Renal pelvis (tissue), 3 donors: ENCODE results near the gene RRAS. TPM values are rescaled to one million over a fixed set of nuclear protein-coding genes. Genes with fewer than 3 reads are reported as not detected.

ENCODE experiments used
- polyA plus RNA-seq, 3 donors: library from polyadenylated mRNA; unstranded; fragments of 120-200 nt; gene quantifications; one replicate each; pipeline ENCODE4 v1.2.1, GENCODE V29; 2013; ENCODE audit not compliant: insufficient read length in 3 of 3

RRAS gene
- polyA plus RNA-seq, 3 donors: 25.8 to 31.9 (median 31.6) TPM

Other genes with a start within 250 kb of the RRAS start
- not detected for gene PTH2, start 216.7 kb downstream of the RRAS start, polyA plus RNA-seq
- not detected for gene GFY, start 214.8 kb downstream of the RRAS start, polyA plus RNA-seq
- under 1 TPM; 0.28 to 0.62 (median 0.55) TPM for gene SLC17A7, start 198.6 kb downstream of the RRAS start, polyA plus RNA-seq
- 100 to 1,000 TPM in 1 of 3 donors, 10 to 100 TPM in 2; 92.0 to 101 (median 99.4) TPM for gene PIH1D1, start 188.3 kb downstream of the RRAS start, polyA plus RNA-seq
- gene ALDH16A1, start 186.9 kb downstream of the RRAS start, polyA plus RNA-seq: 10 to 100 TPM; 19.2 to 33.0 (median 26.3) TPM
- gene FLT3LG, start 165.9 kb downstream of the RRAS start, polyA plus RNA-seq: 1 to 10 TPM; 3.1 to 5.1 (median 5.1) TPM
- gene RPL13A, start 152.5 kb downstream of the RRAS start, polyA plus RNA-seq: 1,000 to 10,000 TPM; 2,758 to 3,345 (median 3,013) TPM
- gene RPS11, start 143.7 kb downstream of the RRAS start, polyA plus RNA-seq: 1,000 to 10,000 TPM; 2,501 to 3,013 (median 2,811) TPM
- 100 to 1,000 TPM; 291 to 328 (median 294) TPM for gene FCGRT, start 127.5 kb downstream of the RRAS start, polyA plus RNA-seq
- gene RCN3, start 112.1 kb downstream of the RRAS start, polyA plus RNA-seq: 10 to 100 TPM; 21.3 to 22.4 (median 21.7) TPM
- gene NOSIP, start 59.6 kb downstream of the RRAS start, polyA plus RNA-seq: 10 to 100 TPM; 69.3 to 81.1 (median 79.5) TPM
- 1 to 10 TPM; 6.5 to 8.2 (median 7.7) TPM for gene PRRG2, start 58.8 kb downstream of the RRAS start, polyA plus RNA-seq
- 10 to 100 TPM; 24.2 to 34.2 (median 29.2) TPM for gene PRR12, start 49.0 kb downstream of the RRAS start, polyA plus RNA-seq
- gene SCAF1, start 2.1 kb upstream of the RRAS start, polyA plus RNA-seq: 10 to 100 TPM; 36.6 to 45.7 (median 45.0) TPM
- gene IRF3, start 25.7 kb upstream of the RRAS start, polyA plus RNA-seq: 10 to 100 TPM; 55.6 to 74.3 (median 68.3) TPM
- gene BCL2L12, start 25.8 kb upstream of the RRAS start, polyA plus RNA-seq: 10 to 100 TPM; 30.7 to 39.6 (median 31.5) TPM
- 100 to 1,000 TPM; 239 to 257 (median 241) TPM for gene PRMT1, start 37.1 kb upstream of the RRAS start, polyA plus RNA-seq
- 1 to 10 TPM; 1.3 to 2.3 (median 2.1) TPM for gene ADM5, start 49.5 kb upstream of the RRAS start, polyA plus RNA-seq
- gene CPT1C, start 51.0 kb upstream of the RRAS start, polyA plus RNA-seq: 10 to 100 TPM; 11.2 to 13.6 (median 11.6) TPM
- gene TSKS, start 123.2 kb upstream of the RRAS start, polyA plus RNA-seq: under 1 TPM in 2 of 3 donors, not detected in 1; 0.06 to 0.16 TPM
- 10 to 100 TPM; 58.7 to 71.5 (median 68.4) TPM for gene AP2A1, start 126.9 kb upstream of the RRAS start, polyA plus RNA-seq
- 10 to 100 TPM; 35.3 to 45.3 (median 42.9) TPM for gene FUZ, start 173.1 kb upstream of the RRAS start, polyA plus RNA-seq
- 10 to 100 TPM; 70.0 to 77.3 (median 75.0) TPM for gene MED25, start 178.1 kb upstream of the RRAS start, polyA plus RNA-seq
- 100 to 1,000 TPM; 351 to 386 (median 360) TPM for gene PTOV1, start 211.0 kb upstream of the RRAS start, polyA plus RNA-seq
- gene PNKP, start 227.4 kb upstream of the RRAS start, polyA plus RNA-seq: 10 to 100 TPM; 57.0 to 83.3 (median 81.4) TPM
- 10 to 100 TPM; 36.1 to 46.8 (median 42.8) TPM for gene AKT1S1, start 237.2 kb upstream of the RRAS start, polyA plus RNA-seq
- 10 to 100 TPM; 48.3 to 64.2 (median 61.1) TPM for gene TBC1D17, start 237.6 kb upstream of the RRAS start, polyA plus RNA-seq